ENCODE data around the gene SFT2D3. TPM values are rescaled to one million over a fixed set of nuclear protein-coding genes. Genes with fewer than 3 reads are reported as not detected.

Gene SFT2D3
- total and polyA plus RNA-seq, 2 of the 8 experiments (the other 6 are each of a cell fraction or from before 2014, with no cell fraction given): 7.3 to 10.3 TPM

DNA sequence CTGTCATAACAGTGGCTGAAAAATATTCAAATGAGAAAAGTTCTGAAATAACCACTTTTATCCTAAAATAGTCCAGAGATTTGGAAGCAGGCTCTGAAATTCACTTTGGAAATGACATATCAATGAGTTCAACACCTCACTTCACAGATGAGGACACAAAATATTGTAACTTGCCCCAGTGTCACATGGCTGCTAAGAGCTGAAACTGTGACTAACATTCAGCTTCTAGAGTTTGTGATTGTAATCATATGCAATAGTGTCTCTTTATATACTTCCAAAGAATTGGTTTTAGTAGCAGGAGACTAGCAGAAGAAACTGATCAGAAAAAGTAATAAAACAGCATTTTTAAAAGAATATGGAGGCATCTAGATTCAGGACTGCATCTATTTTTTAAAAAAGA lies 52.1 kb downstream of the SFT2D3 start:
- H3K9me3 ChIP-seq (ENCODE audit: insufficient read depth in 2 of 2, low read depth in 1 of 2, low read length in 1 of 2): no peaks in the 10 kb centered on the region
- H3K79me2 ChIP-seq (ENCODE audit: control insufficient read depth in 1 of 2, insufficient read depth in 2 of 2, low read length in 2 of 2): no peaks in the 10 kb centered on the region
- no peak overlapping the region for H3K4ac ChIP-seq (replicated peaks; ENCODE audit: insufficient read length, low read depth, low read length)
- no peaks in the 10 kb centered on the region for H3K23me2 ChIP-seq (ENCODE audit: low read depth, low read length)
- no peaks in the 10 kb centered on the region for H3K27me3 ChIP-seq (replicated peaks in 1 of 4; ENCODE audit: control insufficient read depth in 3 of 4, extremely low read depth in 1 of 4, insufficient read depth in 3 of 4, low read length in 3 of 4)
- peaks cover 0 to 2% of the 10 kb centered on the region in 2 experiments for H4K20me1 ChIP-seq (replicated peaks in 1 of 2; ENCODE audit: control insufficient read depth in 1 of 2, insufficient read depth in 2 of 2, low read length in 2 of 2)
- H4K91ac ChIP-seq (replicated peaks; ENCODE audit: insufficient read length, low read length): no peak overlapping the region
- no peak overlapping the region for H2BK15ac ChIP-seq (ENCODE audit: low read length)
- DNase-seq (ENCODE audit: low read depth in 1 of 2, low spot score in 2 of 2) (no peak), FAIRE-seq (no peak)
- H2BK120ac ChIP-seq (replicated peaks; ENCODE audit: low read depth, low read length): no peak overlapping the region
- no peak overlapping the region for H2AFZ ChIP-seq (ENCODE audit: low read length)
- no peak overlapping the region for H4K8ac ChIP-seq (ENCODE audit: extremely low read depth, insufficient read depth, low read length)
- no peak overlapping the region for H3K4me2 ChIP-seq (ENCODE audit: insufficient read depth in 1 of 2, low read depth in 2 of 2, low read length in 2 of 2)
- no peak overlapping the region for H3K18ac ChIP-seq (ENCODE audit: extremely low read depth, low read length)
- POLR2A ChIA-PET (ENCODE audit: partially characterized antibody): interaction anchor here (0.9 kb wide), 1 partner anchor 25 kb away, joined by 3 read pairs; no protein-coding TSS in a partner anchor
- H3K56ac ChIP-seq (replicated peaks; ENCODE audit: insufficient read length, low read depth, low read length): no peak overlapping the region
- H2BK20ac ChIP-seq (ENCODE audit: low read length): no peak overlapping the region
- H3K27ac ChIP-seq (ENCODE audit: low read depth, low read length): no peak overlapping the region
- H3K14ac ChIP-seq (ENCODE audit: insufficient read length): no peak overlapping the region
- no peak overlapping the region for H2BK5ac ChIP-seq (ENCODE audit: low read depth, low read length)
- no peaks in the 10 kb centered on the region for H3K4me1 ChIP-seq (replicated peaks in 1 of 4; ENCODE audit: control insufficient read depth in 3 of 4, insufficient read depth in 4 of 4, low read length in 3 of 4)
- no peak overlapping the region for H3K23ac ChIP-seq (ENCODE audit: insufficient read length)
- no peak overlapping the region for H4K5ac ChIP-seq (ENCODE audit: insufficient read length, low read depth, low read length)
- no peak overlapping the region for H3K4me3 ChIP-seq (ENCODE audit: extremely low read depth in 1 of 4, insufficient read depth in 2 of 4, low read depth in 3 of 4, low read length in 4 of 4)
- no peaks in the 10 kb centered on the region; the same call in 1 of the 2 replicates for H3K79me1 ChIP-seq (ENCODE audit: low read depth, low read length)
- H3K9ac ChIP-seq (replicated peaks in 1 of 4; ENCODE audit: extremely low read depth in 1 of 4, low read depth in 3 of 4, low read length in 3 of 4): no peak overlapping the region
- no peak overlapping the region for H2AK5ac ChIP-seq (ENCODE audit: low read depth, low read length)
- CTCF ChIA-PET (ENCODE audit: partially characterized antibody): no interaction called here
- no peak for TF ChIP-seq MAFK (IDR thresholded peaks at IDR 0.05; ENCODE audit: low read depth, low read length)
- TF ChIP-seq KDM5A (IDR thresholded peaks at IDR 0.05; ENCODE audit: low read length): no peak
- no peak for TF ChIP-seq CHD1 (IDR thresholded peaks at IDR 0.05; ENCODE audit: low read depth, low read length)
- TF ChIP-seq SRF (IDR thresholded peaks at IDR 0.05; ENCODE audit: low read depth, low read length): no peak
- TF ChIP-seq JUN (IDR thresholded peaks at IDR 0.05; ENCODE audit: low read depth, low read length): no peak
- TF ChIP-seq RFX5 (IDR thresholded peaks at IDR 0.05; ENCODE audit: borderline replicate concordance, low read depth, low read length): no peak
- H3K36me3 ChIP-seq (ENCODE audit: control insufficient read depth in 2 of 4, insufficient read depth in 4 of 4, low read length in 3 of 4): peaks cover 0 to 22% (median 2%) of the 10 kb centered on the region in 4 experiments; a peak in 6 of 8 replicates
- H2BK12ac ChIP-seq (ENCODE audit: low read depth, low read length): no peak overlapping the region

All from H1 (cell line).